GM19455 (cell line): Measurements from ENCODE around the gene UGGT1.

ENCODE experiments used
- ATAC-seq: cut with Tn5 transposase; IDR thresholded peaks from one replicate; pipeline ENCODE4 v1.9.1; 2021; ENCODE audit not compliant: unreplicated experiment

UGGT1 gene

DNA sequence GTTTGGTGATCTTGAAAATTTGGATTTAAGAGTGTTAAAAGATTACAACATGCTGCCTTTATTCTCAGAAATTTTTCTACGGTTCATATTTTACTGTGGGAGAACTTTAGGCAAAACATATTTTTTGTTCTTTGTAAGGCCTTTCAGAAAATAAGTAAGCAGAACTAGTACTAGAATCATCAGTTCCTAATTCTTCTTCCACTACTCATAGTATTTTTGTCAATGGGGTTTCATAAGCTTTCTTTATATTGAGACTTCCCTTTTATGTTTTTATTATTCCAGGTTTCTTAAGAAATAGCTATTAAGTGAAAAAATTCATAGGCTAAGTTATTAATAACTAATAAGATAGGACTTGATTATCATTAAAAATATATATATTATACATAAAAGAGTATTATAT, 12.4 kb downstream of the UGGT1 start:
- no peak for ATAC-seq

DNA sequence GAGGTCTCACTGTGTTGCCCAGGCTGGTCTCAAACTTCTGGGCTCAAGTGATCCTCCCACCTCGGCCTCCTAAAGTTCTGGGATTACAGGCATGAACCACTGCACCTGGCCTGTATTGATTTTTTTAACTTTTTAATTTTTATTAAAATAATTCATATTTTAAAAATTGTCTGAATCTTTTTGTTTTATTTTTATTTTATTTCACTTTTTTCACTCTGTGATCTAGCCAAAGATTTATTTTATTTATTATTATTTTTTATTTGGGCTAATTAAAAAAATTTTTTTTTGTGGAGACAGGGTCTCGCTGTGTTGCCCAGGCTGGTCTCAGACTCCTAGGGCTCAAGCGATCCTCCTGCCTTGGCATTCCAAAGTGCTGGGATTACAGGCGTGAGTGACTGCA, 14.1 kb downstream of the UGGT1 start:
- ATAC-seq: no peak

DNA sequence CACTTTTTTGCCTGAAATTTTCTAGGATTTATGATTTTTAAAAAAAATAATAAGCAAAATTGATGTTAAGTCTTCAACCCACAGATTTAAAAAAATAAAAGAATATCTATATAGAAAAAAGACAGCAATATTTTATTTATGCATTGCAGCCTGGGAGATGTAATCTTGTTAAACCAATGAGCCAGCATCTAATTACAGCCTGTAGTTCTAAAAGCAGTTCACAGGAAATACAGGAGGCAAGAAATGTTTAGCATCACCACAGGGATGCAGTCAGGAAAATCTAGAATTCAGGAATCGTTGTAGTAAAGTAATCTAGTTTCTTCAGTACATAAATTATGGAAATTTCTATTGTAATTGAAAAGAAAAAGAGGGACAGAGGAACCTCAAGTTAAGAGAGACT, 17.2 kb downstream of the UGGT1 start:
- no peak for ATAC-seq

DNA sequence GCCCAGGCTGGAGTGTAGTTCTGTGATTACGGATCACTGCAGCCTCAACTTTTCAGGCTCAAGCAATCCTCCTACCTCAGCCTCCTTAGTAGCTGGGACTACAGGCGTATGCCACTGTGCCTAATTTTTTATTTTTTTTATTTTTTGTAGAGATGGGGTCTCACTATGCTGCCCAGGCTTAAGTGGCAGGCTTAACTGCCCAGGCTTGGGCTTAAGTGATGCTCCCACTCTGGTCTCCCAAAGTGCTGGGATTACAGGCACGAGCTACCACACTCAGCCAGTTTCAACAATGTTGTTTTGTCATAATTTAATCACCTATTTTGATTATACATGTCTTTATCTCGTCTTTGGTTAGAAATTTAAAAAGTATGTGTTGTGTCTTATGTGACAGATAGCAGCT, 18.2 kb downstream of the UGGT1 start:
- no peak for ATAC-seq

DNA sequence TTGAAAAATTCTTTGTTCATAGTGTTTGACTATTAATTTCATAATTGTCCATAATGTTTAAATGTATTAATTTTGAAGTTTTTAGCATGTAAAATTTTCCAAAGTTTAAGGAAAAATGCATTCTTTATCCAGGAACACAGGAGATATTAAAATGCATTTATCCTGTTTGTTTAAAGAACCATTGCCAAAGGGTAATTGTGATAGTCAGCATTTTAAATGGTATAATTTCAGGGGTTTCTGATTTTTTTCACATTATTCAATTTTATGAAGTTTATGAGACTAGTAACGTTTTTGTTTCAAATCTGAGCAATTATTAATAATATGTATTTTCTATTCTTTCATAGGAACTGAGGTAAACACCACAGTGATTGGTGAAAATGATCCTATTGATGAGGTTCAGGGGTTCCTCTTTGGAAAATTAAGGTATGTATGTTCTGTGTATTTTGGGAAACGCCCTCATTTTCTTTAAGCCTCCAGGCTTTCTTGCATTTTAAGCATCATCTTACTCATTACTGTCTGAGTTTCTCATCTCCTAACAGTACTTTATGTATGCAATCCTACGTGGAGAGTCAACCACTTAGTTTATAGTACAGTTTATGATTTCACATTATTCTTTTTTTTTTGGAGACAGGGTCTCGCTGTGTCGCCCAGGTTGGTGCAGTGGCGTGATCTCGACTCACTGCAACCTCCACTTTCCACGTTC, 25.1 kb downstream of the UGGT1 start:
- ATAC-seq: no peak

DNA sequence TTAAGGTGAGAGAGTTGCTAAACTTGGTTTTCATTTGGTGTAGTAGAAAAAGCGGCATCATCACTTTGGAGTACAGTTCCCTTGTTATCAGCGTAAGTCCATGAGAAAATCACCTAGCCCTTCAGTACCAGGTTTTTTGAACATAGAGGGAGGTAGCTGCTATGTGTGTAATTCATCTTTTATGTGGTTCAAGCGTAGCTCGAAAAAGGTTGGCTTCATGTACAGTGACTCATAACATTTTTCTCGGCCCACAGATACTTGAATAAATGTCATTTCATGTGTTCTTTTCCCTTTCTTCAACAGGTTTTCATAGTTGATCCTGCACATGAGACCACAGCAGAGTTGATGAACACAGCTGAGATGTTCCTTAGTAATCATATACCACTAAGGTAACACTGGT, 43.6 kb downstream of the UGGT1 start:
- no peak for ATAC-seq

DNA sequence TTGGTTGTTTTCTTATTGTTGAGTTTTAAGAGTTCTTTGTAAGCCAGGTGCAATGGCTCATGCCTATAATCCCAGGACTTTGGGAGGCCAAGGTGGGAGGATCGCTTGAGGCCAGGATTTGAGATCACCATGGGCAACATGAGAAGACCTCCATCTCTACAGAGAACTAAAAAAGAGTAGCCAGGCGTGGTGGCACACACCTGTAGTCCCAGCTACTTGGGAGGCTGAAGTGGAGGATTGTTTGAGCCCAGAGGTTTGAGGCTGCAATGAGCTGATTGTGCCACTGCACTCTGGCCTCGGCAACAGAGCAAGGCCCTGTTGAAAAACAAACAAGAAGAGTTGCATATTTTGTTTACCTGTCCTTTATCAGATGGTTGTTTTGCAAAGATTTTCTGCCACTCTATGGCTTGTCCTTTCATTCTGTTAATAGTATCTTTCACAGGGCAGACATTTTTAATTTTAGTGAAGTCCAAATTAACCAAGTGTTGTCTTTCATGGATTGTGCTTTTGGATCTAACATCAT, 46.2 kb downstream of the UGGT1 start:
- ATAC-seq: no peak

DNA sequence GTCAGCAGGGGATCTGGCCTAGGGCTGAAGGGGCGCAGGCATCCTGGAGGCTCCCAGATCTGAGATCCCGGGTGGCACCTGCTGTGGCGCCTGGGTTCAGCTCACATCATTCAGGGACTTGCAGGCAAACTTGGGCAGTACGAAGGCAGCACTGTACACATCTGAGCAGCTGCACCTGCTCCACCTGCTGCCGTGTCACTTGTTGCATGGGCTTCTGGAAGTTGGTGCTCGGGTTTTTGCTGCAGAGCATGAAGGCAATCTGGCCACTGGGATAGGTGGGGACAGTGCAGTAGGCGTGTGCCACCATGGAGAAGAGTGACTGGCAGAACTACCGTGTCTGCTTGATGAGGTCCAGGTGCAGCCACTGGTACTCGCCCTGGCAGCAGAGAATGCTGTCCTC, 48.6 kb downstream of the UGGT1 start:
- ATAC-seq: no peak

DNA sequence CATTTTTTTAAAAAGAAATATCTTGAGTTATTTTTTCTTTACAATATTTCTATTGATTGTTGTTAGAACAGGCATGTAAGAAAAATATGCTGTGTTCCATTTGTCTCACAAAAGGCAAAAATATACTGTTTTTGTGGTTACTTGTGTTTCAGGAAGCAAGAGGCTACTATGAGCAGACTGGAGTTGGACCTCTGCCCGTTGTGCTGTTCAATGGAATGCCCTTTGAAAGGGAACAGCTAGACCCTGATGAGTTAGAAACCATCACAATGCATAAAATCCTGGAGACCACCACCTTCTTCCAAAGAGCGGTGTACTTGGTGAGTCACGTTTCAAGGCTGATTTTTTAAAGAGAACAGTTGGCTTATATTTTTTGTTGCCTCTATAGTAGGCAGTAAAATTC, 54.7 kb downstream of the UGGT1 start:
- no peak for ATAC-seq

DNA sequence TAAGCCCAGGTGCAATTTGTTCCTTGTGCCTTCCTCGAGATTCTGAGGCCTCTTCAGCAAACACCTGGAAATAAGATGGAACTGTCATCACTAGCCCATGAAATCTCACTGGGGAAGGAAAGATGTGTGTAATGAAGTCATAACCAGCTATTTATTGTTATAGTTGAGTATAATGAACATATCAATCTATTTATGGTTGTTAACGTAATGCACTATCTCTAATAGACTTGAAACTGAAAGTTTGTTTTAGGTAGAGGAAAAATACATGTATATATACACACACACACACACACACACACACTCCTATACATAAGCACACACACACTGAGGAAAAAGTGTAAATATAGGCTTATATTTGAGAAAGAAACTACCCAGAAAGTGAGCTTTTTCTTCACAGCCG, 62.8 kb downstream of the UGGT1 start:
- no peak for ATAC-seq

DNA sequence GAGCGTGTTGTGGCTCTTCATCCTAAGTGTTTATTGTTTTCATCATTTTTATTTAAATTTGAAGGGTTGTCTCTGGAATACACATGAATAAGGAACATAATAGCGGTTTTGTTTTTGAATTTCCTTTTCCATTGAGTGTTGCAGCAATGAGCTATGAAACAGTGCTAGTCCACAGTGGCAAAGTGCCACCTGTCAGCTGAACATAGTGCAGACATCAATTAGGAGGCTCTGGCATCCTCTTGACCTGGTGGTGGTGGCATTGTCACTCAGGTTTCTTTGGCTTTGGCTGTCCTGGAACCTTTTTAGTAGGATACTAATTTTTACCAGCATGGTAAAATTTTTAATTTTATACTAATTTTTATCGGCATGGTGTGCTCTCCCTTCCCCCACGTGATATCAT, 63.2 kb downstream of the UGGT1 start:
- no peak for ATAC-seq

DNA sequence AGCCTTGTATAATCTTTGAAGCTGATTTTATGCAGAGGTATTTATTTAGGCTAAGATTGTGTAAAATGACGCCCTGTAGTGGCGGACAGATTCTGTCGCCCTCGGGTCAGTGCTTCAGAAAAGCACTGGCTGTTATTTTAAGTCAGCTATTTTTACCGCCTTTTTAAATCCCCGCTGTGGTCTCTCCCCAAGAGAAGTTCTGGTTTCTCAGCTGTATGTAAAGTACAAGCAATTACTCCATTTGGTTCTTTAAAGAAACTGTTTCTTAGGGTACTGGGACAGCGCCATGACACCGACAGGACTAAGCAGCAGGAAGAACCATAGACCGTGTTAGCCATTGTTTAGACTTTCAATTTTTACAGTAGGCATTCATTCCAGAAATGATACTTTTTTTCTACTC, 65.0 kb downstream of the UGGT1 start:
- no peak for ATAC-seq

DNA sequence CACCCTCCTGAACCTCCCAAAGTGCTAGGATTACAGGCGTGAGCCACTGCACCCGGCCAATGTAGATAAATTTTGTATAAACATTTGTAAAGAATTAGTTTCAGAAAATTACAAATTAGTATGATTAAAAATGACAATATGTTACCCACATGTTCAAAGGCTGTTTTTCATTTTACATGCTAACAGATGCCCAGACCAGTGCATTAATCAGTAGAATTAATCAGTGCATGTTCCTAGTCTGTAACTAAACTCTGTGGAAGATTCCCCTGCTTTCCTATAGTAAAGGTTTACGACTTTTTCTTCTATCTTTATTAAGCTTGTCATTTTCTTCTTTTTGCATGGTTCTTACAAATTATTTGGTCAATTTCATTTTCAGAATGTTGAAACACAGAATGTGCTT, 65.8 kb downstream of the UGGT1 start:
- ATAC-seq: no peak

DNA sequence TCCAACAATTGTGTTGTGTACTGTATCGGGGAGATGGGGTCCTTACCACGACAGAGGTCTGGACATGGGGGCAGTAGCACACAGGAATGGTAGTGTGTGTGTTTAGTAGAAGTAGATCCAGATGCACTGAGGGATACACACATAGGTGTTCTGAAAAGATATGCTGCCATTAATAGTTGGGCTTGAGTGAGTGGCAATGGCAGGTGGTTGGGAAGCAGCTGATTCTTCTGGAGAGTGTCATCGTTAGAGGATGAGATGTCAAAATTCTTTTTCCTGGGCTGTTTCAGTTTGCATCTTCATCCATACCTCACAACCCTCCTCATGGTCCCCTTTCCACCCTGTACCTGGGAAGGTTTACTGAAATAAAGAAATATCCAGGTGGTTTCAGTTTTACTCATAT, 66.6 kb downstream of the UGGT1 start:
- no peak for ATAC-seq

DNA sequence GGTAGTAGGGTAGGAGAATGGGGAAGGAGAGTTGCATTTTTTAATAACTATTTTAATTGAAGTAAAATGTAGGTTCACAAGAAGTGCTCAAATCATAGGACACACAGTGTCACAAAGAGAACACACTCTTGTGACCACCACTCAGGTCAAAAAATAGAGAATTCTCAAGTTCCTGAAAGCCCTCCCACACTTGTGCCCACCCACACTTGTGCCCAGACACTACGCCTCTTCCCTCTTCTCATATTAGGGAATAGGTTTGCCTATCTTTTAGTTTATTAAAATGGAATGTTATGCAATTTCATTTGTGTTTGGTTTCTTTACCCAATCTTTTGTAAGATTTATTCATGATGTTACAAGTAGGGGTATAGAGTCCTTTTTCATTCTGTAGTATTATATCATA, 67.2 kb downstream of the UGGT1 start:
- no peak for ATAC-seq

DNA sequence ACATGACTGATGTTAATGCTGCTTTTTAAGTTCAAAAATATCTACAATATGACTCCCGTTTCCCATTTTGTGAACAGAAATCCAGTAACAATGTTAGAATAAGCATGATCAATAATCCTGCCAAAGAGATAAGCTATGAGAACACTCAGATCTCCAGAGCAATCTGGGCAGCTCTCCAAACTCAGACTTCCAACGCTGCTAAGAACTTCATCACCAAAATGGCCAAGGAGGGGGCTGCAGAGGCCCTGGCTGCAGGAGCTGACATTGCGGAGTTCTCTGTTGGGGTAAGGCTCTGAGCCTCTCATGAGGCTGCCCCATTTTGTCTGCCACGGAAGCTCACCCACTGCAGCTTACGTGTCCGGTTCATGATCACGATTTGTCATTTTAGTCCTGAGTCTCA, 68.4 kb downstream of the UGGT1 start:
- ATAC-seq: no peak

DNA sequence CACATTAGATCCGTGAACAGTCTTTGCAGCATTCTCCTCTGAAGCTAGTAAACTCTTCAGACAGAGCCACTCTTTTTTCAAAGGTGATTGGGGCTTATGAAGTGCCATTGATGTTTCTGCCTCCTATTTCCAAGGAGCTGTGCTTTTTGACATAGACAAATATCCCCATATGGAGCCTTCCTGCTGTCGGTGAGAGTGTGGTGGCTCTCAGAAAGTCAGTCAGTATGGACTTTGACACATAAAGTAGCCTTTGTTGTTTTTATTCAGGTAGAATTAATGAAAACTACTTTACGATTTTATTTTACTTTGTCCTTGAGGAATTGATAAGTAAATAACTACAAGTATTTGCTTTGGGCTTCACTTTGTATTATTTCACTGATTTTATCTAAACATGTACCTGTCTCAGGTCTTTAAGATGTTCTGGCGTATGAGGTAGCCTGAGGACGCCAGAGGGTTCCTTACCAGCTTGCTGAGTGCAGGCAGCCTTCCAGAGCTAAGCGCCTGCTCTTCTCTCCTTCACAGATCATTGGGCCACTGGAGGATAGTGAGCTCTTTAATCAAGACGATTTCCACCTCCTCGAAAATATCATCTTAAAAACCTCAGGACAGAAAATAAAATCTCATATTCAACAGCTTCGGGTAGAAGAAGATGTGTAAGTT, 69.7 kb downstream of the UGGT1 start:
- ATAC-seq: no peak

DNA sequence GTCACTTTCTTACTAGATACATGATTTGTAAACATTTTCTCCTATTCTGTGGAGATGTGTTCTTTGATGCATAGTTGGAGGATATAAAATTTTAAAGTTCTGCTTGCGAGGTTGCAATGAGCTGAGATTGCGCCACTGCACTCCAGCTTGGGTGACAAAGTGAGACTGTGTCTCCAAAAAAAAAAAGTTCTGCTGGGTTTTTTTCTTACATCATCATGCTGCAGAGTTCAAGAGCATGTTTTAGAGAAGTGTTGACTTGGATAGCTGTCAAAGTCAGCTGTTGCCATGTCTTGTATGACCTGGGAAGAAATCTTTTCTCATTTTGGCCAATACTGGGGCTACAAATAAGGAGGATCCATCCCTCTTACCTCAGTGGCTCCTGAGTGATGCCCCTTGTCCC, 71.3 kb downstream of the UGGT1 start:
- no peak for ATAC-seq

DNA sequence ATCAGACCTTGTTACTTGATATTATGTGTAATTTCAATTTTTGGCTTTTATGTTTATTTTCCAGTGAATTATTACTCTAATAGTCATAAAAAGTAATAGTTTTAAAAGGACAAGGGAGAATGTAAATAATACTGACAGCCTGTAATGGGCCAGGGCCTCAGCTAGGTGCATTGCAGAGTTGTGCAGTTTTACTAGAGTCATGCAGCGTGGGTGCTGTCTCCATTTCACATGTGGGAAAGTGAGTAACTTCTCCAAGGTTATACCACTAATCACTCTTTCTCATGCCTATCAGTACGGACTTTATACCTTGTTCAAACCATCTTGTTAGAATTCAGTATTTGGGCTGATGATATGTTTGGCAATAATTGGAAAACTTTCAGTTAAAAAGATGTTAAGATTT, 73.3 kb downstream of the UGGT1 start:
- ATAC-seq: no peak

DNA sequence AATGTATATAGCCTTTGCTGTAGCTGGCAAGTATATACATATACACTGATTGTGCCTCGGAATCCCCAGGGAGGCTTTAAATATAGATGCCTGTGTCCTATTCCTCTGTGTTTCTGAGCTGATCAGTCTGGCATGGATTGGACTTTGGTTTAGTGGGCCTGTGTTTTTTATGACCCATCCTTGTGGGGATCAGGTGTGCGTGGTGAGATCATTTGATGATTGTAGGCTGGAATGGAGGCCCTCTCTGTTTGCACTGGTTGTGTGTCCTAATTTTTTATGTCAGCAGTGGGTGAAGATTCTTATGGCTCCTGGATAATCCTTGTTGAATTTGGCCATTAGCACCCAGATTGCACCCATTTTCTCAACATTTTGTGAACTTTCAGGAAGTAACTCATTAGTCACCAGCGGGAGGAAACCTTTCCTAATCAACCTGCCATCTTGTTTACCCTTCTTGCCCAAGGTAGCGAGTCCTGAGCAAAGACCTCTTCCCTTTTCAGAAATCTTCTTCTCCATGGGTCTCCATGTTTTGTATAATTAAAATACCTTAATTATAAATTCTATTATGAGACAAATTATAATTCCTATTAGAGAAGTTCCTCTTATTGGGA, 75.8 kb downstream of the UGGT1 start:
- ATAC-seq: no peak

DNA sequence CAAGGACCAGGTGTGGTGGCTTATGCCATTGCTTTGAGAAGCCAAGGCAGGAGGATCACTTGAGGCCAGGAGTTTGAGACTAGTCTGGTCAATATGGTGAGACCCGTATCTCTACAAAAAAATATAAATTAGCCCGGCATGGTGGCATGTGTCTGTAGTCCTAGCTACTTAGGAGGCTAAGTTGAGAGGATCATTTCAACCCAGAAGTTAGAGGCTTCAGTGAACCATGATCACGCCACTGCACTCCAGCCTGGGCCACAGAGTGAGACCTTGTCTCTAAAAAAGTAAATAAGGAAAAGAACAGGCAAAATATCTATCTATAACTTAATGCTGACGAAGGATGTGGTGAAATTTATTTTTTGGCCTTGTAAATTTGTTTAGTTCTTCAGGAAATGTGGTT, 78.1 kb downstream of the UGGT1 start:
- no peak for ATAC-seq

DNA sequence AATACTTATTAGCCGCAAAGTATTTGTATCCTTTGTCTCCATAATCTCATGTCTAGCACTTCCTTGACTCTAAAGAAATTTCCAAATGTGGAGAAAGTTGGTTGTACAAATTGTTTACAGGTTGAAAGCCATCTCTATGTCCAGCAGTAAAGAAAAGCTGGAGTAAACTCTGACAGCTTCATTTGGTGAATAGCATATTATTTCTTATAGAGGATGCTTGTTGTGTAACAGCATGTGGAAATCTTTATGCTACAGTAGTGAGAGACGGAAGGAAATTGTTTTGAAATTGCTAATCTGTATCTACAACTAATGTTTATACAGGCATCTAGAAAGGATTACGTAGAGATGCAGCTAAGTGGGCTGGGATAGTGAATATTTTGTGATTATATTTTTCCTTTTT, 78.5 kb downstream of the UGGT1 start:
- no peak for ATAC-seq
